ENCODE results near the gene WDFY4. TPM values are rescaled to one million over a fixed set of nuclear protein-coding genes. Genes with fewer than 3 reads are reported as not detected.

The WDFY4 gene
- total and polyA plus RNA-seq, 4 donors: 0.57 to 7.1 (median 2.0) TPM

GRCh38 chr10:48890888-48891850 lies 206.5 kb downstream of the WDFY4 start (continued):
- TF ChIP-seq, protein P1, sequence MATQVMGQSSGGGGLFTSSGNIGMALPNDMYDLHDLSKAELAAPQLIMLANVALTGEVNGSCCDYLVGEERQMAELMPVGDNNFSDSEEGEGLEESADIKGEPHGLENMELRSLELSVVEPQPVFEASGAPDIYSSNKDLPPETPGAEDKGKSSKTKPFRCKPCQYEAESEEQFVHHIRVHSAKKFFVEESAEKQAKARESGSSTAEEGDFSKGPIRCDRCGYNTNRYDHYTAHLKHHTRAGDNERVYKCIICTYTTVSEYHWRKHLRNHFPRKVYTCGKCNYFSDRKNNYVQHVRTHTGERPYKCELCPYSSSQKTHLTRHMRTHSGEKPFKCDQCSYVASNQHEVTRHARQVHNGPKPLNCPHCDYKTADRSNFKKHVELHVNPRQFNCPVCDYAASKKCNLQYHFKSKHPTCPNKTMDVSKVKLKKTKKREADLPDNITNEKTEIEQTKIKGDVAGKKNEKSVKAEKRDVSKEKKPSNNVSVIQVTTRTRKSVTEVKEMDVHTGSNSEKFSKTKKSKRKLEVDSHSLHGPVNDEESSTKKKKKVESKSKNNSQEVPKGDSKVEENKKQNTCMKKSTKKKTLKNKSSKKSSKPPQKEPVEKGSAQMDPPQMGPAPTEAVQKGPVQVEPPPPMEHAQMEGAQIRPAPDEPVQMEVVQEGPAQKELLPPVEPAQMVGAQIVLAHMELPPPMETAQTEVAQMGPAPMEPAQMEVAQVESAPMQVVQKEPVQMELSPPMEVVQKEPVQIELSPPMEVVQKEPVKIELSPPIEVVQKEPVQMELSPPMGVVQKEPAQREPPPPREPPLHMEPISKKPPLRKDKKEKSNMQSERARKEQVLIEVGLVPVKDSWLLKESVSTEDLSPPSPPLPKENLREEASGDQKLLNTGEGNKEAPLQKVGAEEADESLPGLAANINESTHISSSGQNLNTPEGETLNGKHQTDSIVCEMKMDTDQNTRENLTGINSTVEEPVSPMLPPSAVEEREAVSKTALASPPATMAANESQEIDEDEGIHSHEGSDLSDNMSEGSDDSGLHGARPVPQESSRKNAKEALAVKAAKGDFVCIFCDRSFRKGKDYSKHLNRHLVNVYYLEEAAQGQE (IDR thresholded peaks at IDR 0.05): no peak
- no peak for TF ChIP-seq JUND (IDR thresholded peaks at IDR 0.05)

- DNase-seq (ENCODE audit: low spot score): no peak
Observed at GRCh38 chr10:48894911-48895802, 210.5 kb downstream of the WDFY4 start.

More at GRCh38 chr10:48894911-48895802, 210.5 kb downstream of the WDFY4 start:
- H3K4me1 ChIP-seq (ENCODE audit: control insufficient read depth in 4 of 4, insufficient read depth in 4 of 4, low read length in 3 of 4): no peaks in the 10 kb centered on the region
- no peak overlapping the region for H3K9ac ChIP-seq (ENCODE audit: low read depth in 1 of 2, low read length in 2 of 2)
- no peaks in the 10 kb centered on the region for H3K27me3 ChIP-seq (ENCODE audit: control insufficient read depth in 4 of 4, insufficient read depth in 4 of 4, low read length in 3 of 4)
- H3K4me3 ChIP-seq (ENCODE audit: low read depth in 1 of 3, low read length in 3 of 3): no peak overlapping the region
- 93% methylated on average over 6 of the region's 6 CpGs for WGBS
- H3K9me3 ChIP-seq (ENCODE audit: control insufficient read depth in 4 of 4, low read length in 3 of 4): no peaks in the 10 kb centered on the region
- TF ChIP-seq, protein P2, sequence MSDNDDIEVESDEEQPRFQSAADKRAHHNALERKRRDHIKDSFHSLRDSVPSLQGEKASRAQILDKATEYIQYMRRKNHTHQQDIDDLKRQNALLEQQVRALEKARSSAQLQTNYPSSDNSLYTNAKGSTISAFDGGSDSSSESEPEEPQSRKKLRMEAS (IDR thresholded peaks at IDR 0.05): no peak
- TF ChIP-seq, protein P3, sequence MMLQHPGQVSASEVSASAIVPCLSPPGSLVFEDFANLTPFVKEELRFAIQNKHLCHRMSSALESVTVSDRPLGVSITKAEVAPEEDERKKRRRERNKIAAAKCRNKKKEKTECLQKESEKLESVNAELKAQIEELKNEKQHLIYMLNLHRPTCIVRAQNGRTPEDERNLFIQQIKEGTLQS (IDR thresholded peaks at IDR 0.05): no peak
- TF ChIP-seq RXRA (IDR thresholded peaks at IDR 0.05): no peak
- TF ChIP-seq ZBTB33 (IDR thresholded peaks at IDR 0.05): no peak
- no peak for TF ChIP-seq HNF4A (conservative IDR thresholded peaks at IDR 0.05)
- TF ChIP-seq, protein P4, sequence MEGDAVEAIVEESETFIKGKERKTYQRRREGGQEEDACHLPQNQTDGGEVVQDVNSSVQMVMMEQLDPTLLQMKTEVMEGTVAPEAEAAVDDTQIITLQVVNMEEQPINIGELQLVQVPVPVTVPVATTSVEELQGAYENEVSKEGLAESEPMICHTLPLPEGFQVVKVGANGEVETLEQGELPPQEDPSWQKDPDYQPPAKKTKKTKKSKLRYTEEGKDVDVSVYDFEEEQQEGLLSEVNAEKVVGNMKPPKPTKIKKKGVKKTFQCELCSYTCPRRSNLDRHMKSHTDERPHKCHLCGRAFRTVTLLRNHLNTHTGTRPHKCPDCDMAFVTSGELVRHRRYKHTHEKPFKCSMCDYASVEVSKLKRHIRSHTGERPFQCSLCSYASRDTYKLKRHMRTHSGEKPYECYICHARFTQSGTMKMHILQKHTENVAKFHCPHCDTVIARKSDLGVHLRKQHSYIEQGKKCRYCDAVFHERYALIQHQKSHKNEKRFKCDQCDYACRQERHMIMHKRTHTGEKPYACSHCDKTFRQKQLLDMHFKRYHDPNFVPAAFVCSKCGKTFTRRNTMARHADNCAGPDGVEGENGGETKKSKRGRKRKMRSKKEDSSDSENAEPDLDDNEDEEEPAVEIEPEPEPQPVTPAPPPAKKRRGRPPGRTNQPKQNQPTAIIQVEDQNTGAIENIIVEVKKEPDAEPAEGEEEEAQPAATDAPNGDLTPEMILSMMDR (IDR thresholded peaks at IDR 0.05; ENCODE audit: low read depth, low read length, missing input control): no peak
- TF ChIP-seq EGR1 (IDR thresholded peaks at IDR 0.05; ENCODE audit: low read depth in 2 of 2): no peak
- TF ChIP-seq NR2F2 (IDR thresholded peaks at IDR 0.05): no peak
- TF ChIP-seq RAD21 (IDR thresholded peaks at IDR 0.05): no peak
- no peak for TF ChIP-seq HNF4G (IDR thresholded peaks at IDR 0.05)
- no peak for TF ChIP-seq FOXA1 (IDR thresholded peaks at IDR 0.05)
- no peak for TF ChIP-seq SP1 (IDR thresholded peaks at IDR 0.05)
- no peak for TF ChIP-seq YY1 (IDR thresholded peaks at IDR 0.05)
- TF ChIP-seq JUND (IDR thresholded peaks at IDR 0.05): no peak
- no peak for TF ChIP-seq FOXA2 (IDR thresholded peaks at IDR 0.05)
- H3K36me3 ChIP-seq (ENCODE audit: control insufficient read depth in 4 of 4, insufficient read depth in 3 of 4, low read depth in 1 of 4, low read length in 3 of 4): no peaks in the 10 kb centered on the region
- H3K27ac ChIP-seq (ENCODE audit: low read depth in 1 of 2, low read length in 2 of 2): no peak overlapping the region

Data from liver (tissue), 9 donors.